ENCODE measurements around the gene FZD7.

DNA sequence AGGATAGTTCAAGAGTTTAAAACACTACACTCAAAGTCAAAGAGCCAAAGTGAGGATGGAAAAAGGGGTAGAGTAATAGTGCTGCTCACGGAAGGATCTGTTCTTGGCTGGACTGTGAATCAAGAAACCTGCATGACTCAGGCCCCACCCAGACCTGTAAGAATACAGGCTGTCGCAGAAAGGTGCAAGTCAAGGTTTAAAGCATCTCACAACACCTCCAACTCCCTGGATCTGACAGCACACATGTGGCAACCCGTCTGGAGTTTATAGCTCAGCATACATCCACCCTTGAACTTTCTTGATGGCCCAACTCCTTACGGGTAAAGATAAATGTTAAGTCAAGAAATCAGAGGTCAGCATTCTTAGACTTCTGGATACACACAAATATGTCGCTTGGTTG is 45.7 kb downstream of the FZD7 start:
- TF ChIP-seq POLR2A (IDR thresholded peaks at IDR 0.05; ENCODE audit: low read length) (no peak), GATA1 (IDR thresholded peaks at IDR 0.05; ENCODE audit: low read depth, low read length) (no peak)

All from erythroblast (primary cell).